T follicular helper cell (primary cell): ENCODE measurements around the gene FOXG1.

Experiments
- DNase-seq: peaks from one replicate; pipeline ENCODE4 v3.0.0-alpha.2; 2020; ENCODE audit warnings: low read depth

FOXG1 gene

DNA sequence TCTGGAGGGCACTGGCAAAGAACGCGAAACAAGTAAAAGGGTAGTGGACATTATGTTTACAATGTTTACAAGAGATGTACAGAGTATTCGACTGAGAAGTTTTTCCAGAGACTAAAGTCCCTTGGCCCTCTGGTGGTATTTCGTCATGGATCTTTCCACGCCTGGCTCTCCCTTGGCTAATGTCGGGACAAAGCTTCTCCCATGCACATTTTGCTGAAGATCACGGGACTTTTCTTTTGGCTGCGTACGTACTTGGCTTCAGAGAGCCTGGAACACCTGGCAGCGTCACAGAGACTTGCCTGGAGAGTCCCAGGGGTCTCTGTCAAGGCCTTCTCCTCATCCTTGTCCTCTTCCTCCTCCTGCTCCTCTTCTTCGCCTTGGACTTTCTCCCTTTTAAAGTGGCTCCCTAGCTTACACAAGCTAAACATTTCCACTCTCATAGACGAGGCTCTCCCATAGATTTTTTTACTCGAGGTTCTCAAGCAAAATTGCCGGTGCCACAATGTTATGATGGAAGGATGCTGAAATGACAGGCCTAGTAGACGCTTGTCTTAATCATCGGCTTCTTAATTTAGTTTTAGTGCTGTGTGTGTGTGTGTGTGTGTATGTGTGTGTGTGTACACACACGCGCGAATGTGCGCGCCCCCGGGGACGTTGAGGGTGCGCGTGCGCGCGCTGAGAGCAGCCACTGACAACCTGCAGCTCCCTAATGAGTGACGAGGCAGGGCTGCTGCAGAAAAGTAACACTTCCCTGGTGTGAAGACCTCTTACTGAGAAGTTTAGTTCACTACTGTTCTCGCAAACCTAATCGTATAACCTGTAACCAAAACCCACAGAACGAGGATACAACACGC is 4.9 kb upstream of the FOXG1 start:
- DNase-seq: no peak

GRCh38 chr14:28762303-28762954 is 4.2 kb upstream of the FOXG1 start:
- DNase-seq: no peak

DNA sequence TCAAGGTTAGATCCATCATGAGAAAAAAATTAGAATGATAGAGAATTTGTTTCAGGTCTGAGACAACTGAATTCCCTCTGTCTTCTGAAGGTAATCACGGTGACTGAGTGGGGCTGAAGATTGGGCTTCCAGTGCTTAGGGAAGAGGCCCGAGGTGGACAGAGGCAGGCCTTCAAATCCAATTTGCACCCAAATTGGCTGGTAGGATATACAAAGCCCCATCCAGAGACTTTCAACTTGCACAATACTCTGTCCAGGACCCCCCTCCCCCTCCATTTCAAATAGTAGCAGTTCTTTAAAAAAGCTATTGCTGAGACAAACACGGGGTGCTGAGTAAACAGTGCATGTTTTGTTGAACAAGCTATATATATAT is 3.6 kb upstream of the FOXG1 start:
- DNase-seq: no peak

DNA sequence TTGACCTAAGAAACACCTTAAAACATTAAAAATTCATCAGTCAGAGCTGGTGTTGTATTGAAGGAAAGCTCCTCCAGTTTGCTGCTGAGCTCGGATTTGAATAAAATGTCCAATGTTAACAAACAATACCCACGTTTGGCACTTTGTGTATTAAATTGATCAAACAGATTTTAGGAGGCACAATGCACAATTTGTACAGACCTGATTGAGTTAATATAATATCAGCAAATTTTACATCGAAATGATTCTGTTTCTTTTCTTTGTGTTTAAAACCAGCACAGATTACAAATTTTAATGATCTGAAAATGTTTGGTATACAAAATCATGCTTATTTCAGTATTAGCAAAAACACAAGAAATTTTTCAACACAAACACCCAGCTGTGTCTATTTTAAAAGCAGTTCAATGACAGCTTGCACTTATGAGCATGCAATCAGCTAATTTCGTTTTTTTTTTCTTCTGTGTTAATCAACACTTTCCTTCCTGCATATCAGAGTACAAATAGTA is 2.8 kb upstream of the FOXG1 start:
- no peak for DNase-seq

GRCh38 chr14:28764257-28765160 is 2.1 kb upstream of the FOXG1 start:
- DNase-seq: no peak

DNA sequence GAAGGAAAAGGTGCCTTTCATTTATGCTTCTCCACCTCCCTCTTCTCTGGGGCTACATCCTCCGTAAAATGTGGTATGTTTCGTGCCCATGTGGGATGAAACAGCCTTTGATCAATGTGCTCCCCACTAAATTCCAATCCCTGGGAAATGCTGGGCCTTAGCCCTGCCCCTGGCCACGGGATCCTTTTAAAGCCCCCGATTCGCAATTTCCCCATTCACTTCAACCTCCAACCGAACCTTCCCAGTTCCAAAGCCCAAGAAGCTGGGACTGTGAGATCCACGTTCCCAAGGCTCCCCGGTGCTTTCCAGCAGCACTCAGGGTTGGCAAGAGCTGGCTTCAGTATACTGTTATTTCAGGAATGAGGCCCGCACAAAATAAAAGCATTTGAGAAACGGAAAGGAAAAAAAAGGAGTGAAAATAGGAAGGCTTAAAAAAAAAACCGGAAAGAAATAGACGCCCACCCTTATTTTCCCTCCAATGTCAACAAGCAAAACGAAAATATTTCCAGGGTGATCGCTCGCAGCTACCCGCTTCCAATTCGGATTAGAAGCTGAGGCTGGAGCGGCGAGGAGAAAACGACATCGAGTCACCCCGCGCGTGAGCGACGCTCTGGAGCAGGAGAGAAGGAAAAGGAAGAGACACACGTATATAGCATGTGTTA is 1.3 kb upstream of the FOXG1 start:
- no peak for DNase-seq

DNA sequence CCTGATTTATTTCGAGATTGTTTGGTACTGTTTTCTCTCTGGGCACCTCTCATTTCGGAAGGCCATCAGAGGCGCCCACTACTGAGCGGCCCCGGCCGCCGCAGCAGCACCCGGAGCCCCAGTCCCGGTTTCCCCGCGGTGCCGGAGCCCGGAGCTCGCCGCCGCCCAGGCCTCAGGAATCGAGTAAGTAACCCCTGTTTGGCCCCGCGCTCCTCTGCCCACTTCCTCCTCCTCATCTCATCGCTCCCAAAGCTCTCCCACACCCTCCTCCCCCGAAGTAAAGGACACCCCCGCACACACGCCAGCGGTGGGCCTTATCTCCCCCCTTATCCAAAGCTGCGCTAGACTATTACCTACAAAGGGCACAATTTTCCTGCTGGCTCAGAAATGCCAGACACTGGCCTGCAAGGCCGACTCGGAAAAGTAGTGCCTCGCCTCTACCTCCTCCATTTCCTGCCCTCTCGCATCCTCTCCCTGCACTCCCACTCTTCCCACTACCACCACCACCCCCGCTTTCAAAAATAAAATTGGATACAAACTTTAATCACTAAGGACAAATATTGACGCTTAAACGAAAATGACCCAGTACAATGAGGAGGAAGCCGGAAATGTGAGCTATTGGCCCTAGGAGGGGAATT is 637 bp upstream of the FOXG1 start:
- DNase-seq: no peak

DNA sequence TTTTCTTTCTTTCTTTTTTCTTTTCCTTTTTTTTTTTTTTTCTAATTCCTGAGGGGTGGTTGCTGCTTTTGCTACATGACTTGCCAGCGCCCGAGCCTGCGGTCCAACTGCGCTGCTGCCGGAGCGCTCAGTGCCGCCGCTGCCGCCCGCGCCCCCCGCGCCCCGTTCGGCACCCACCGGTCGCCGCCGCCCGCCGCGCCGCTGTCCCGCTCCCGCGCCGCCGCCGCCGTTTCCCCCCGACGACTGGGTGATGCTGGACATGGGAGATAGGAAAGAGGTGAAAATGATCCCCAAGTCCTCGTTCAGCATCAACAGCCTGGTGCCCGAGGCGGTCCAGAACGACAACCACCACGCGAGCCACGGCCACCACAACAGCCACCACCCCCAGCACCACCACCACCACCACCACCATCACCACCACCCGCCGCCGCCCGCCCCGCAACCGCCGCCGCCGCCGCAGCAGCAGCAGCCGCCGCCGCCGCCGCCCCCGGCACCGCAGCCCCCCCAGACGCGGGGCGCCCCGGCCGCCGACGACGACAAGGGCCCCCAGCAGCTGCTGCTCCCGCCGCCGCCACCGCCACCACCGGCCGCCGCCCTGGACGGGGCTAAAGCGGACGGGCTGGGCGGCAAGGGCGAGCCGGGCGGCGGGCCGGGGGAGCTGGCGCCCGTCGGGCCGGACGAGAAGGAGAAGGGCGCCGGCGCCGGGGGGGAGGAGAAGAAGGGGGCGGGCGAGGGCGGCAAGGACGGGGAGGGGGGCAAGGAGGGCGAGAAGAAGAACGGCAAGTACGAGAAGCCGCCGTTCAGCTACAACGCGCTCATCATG is 654 bp downstream of the FOXG1 start:
- no peak for DNase-seq

DNA sequence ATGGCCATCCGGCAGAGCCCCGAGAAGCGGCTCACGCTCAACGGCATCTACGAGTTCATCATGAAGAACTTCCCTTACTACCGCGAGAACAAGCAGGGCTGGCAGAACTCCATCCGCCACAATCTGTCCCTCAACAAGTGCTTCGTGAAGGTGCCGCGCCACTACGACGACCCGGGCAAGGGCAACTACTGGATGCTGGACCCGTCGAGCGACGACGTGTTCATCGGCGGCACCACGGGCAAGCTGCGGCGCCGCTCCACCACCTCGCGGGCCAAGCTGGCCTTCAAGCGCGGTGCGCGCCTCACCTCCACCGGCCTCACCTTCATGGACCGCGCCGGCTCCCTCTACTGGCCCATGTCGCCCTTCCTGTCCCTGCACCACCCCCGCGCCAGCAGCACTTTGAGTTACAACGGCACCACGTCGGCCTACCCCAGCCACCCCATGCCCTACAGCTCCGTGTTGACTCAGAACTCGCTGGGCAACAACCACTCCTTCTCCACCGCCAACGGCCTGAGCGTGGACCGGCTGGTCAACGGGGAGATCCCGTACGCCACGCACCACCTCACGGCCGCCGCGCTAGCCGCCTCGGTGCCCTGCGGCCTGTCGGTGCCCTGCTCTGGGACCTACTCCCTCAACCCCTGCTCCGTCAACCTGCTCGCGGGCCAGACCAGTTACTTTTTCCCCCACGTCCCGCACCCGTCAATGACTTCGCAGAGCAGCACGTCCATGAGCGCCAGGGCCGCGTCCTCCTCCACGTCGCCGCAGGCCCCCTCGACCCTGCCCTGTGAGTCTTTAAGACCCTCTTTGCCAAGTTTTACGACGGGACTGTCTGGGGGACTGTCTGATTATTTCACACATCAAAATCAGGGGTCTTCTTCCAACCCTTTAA is 1.5 kb downstream of the FOXG1 start:
- no peak for DNase-seq

GRCh38 chr14:28769276-28769880 is 2.8 kb downstream of the FOXG1 start:
- DNase-seq: no peak

- DNase-seq: no peak
Measured at GRCh38 chr14:28770061-28770460, 3.5 kb downstream of the FOXG1 start.

- no peak for DNase-seq
Measured at GRCh38 chr14:28770630-28771029, 4.0 kb downstream of the FOXG1 start.

DNA sequence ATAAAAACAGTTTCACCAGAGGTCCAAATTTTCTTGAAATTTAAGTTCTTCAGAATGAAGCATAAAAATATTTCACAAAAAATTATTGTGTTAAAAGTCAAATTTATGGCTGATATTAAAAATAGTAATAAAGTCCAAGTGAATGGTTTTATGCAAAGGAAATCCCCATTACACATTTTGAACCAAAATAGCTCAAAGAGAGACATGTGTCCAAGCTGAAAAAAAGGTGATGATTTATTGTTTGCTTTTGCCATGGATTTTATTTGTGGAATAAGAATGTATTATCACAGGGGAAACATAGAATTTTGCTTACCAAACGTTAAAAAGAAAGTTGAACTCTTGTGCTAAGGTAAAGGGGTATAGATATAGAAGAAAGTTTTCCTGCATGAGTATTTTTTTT is 4.6 kb downstream of the FOXG1 start:
- no peak for DNase-seq

- DNase-seq: no peak
Measured at GRCh38 chr14:28772613-28773012, 6.0 kb downstream of the FOXG1 start.

GRCh38 chr14:28773176-28773575 is 6.6 kb downstream of the FOXG1 start:
- no peak for DNase-seq

DNA sequence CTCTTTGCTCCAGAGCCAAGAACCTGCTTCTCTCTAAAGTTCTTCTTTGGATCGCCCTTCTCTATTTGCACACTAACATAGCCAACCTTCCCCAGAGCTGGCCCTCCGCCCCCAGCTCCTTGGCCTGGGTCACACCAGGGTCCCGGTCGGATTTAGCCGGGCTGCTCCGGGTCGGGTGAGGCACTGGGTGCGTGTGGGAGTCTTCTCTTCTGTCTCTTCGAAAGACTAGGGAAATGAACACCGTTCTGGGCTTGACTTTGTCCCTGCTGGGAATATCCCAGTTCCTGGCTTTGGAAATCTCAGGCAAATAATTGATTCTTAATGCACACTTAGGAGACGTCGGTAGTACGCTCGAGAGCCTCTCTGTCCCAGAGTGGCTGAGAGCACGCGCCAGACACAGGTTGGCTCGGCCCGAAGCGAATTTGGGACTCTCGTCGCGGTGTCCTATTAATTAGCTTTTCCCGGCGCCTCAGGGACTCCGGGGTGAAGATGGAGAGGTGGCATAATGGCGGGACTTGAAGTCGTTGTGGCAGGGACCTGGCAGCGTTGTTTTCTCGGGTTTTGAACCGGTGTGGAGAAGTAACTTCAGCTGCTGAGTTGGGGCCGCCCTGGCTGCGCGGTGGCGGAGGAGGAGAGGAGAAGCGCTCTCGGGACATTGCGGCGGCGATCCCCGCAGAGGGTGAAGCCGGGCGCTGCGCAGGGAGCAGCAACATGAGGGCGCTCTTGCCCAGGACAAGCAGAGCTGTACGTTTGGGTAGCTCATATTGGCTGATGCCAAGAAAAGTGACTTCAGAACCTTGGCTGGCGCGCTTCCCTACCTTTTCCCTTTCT is 7.5 kb downstream of the FOXG1 start:
- no peak for DNase-seq

- no peak for DNase-seq
Measured at GRCh38 chr14:28774764-28775735, 8.5 kb downstream of the FOXG1 start.
